ENCODE results near the gene OCSTAMP. TPM values are rescaled to one million over a fixed set of nuclear protein-coding genes. Genes with fewer than 3 reads are reported as not detected.

Gene OCSTAMP
- total RNA-seq, 1 donor from 2014 or later = not detected

GRCh38 chr20:46549188-46549972 is 1.1 kb downstream of the OCSTAMP start:
- Mint-ChIP-seq H3K27ac (no peak overlapping the region), H3K36me3 (no peaks in the 10 kb centered on the region), H3K4me3 (no peak overlapping the region), H3K27me3 (ENCODE audit: insufficient read depth, low read depth) (peaks cover 2% of the 10 kb centered on the region), H3K4me1 (peaks cover 31% of the 10 kb centered on the region), H3K9me3 (no peaks in the 10 kb centered on the region)
- H3K27ac ChIP-seq = no peak overlapping the region
- no peaks in the 10 kb centered on the region for H3K36me3 ChIP-seq
- no peaks in the 10 kb centered on the region for H3K27me3 ChIP-seq
- H3K79me2 ChIP-seq (ENCODE audit: low read depth) = no peaks in the 10 kb centered on the region
- no peaks in the 10 kb centered on the region for H3F3A ChIP-seq (ENCODE audit: low read depth)
- no peak overlapping the region for H2AFZ ChIP-seq (replicated peaks)
- no peak overlapping the region for H3K4me2 ChIP-seq
- no peaks in the 10 kb centered on the region for H4K20me1 ChIP-seq (ENCODE audit: low read depth)
- H3K9ac ChIP-seq = no peak overlapping the region
- no peaks in the 10 kb centered on the region for H3K9me3 ChIP-seq (ENCODE audit: low read depth)
- H3K4me3 ChIP-seq = no peak overlapping the region
- no peak for TF ChIP-seq EZH2 (IDR thresholded peaks at IDR 0.05)
- no peak for TF ChIP-seq EZH2phosphoT487 (IDR thresholded peaks at IDR 0.05)
- no peak for TF ChIP-seq CTCF (IDR thresholded peaks at IDR 0.05)
- DNase-seq (ENCODE audit: low spot score) = no peak
- peaks cover 9% of the 10 kb centered on the region for H3K4me1 ChIP-seq

GRCh38 chr20:46548688-46549087 is 1.8 kb downstream of the OCSTAMP start:
- Histone ChIP-seq H3K27ac (no peak overlapping the region), H3K4me3 (no peak overlapping the region), H3K79me2 (ENCODE audit: low read depth) (no peaks in the 10 kb centered on the region), H3K4me2 (no peak overlapping the region), H3F3A (ENCODE audit: low read depth) (no peaks in the 10 kb centered on the region), H2AFZ (replicated peaks) (no peak overlapping the region), H3K4me1 (peaks cover 9% of the 10 kb centered on the region), H4K20me1 (ENCODE audit: low read depth) (no peaks in the 10 kb centered on the region), H3K36me3 (no peaks in the 10 kb centered on the region), H3K27me3 (no peaks in the 10 kb centered on the region), H3K9ac (no peak overlapping the region), H3K9me3 (ENCODE audit: low read depth) (no peaks in the 10 kb centered on the region)
- H3K4me3 Mint-ChIP-seq = no peak overlapping the region
- no peaks in the 10 kb centered on the region for H3K9me3 Mint-ChIP-seq
- H3K4me1 Mint-ChIP-seq = peaks cover 27% of the 10 kb centered on the region
- TF ChIP-seq EZH2phosphoT487 (IDR thresholded peaks at IDR 0.05) (no peak), CTCF (IDR thresholded peaks at IDR 0.05) (no peak), EZH2 (IDR thresholded peaks at IDR 0.05) (no peak)
- no peak for DNase-seq (ENCODE audit: low spot score)
- peaks cover 2% of the 10 kb centered on the region for H3K27me3 Mint-ChIP-seq (ENCODE audit: insufficient read depth, low read depth)
- no peak overlapping the region for H3K27ac Mint-ChIP-seq
- no peaks in the 10 kb centered on the region for H3K36me3 Mint-ChIP-seq

- H3K9ac ChIP-seq = no peak overlapping the region
- TF ChIP-seq CTCF (IDR thresholded peaks at IDR 0.05) (no peak), EZH2 (IDR thresholded peaks at IDR 0.05) (no peak), EZH2phosphoT487 (IDR thresholded peaks at IDR 0.05) (no peak)
- H3K9me3 ChIP-seq (ENCODE audit: low read depth) = no peaks in the 10 kb centered on the region
- Mint-ChIP-seq H3K36me3 (no peaks in the 10 kb centered on the region), H3K4me1 (peaks cover 22% of the 10 kb centered on the region), H3K27ac (no peak overlapping the region), H3K27me3 (ENCODE audit: insufficient read depth, low read depth) (peaks cover 2% of the 10 kb centered on the region), H3K9me3 (no peaks in the 10 kb centered on the region), H3K4me3 (no peak overlapping the region)
- H3K27me3 ChIP-seq = no peaks in the 10 kb centered on the region
- H3F3A ChIP-seq (ENCODE audit: low read depth) = no peaks in the 10 kb centered on the region
- H3K27ac ChIP-seq = no peak overlapping the region
- no peak overlapping the region for H2AFZ ChIP-seq (replicated peaks)
- H3K4me3 ChIP-seq = no peak overlapping the region
- H3K4me2 ChIP-seq = no peak overlapping the region
- H3K36me3 ChIP-seq = no peaks in the 10 kb centered on the region
- H4K20me1 ChIP-seq (ENCODE audit: low read depth) = no peaks in the 10 kb centered on the region
- DNase-seq (ENCODE audit: low spot score) = no peak
- no peaks in the 10 kb centered on the region for H3K79me2 ChIP-seq (ENCODE audit: low read depth)
- peaks cover 9% of the 10 kb centered on the region for H3K4me1 ChIP-seq
These were observed 2.5 kb downstream of the OCSTAMP start for GRCh38 chr20:46547995-46548394.
